IMR-90 (cell line): ENCODE measurements around the gene C2orf92. TPM values are rescaled to one million over a fixed set of nuclear protein-coding genes. Genes with fewer than 3 reads are reported as not detected.

Source experiments
- ATAC-seq: fragments of 200-7000 bp; cut with Tn5 transposase; 2 replicates; pipeline ENCODE4 v1.9.1; 2020; ENCODE audit warnings: low read depth, mild to moderate bottlenecking, moderate library complexity
- BruUV-seq: library from RNA; stranded (reverse); fragments of 400-500 nt; replicated peaks from 2 replicates; lab custom pipeline; 2021; lab: Mats Ljungman, UMichigan
- CTCF ChIA-PET: fragments of 300-600 bp; formaldehyde crosslinking; extraction: SDS; loops from one replicate; lab custom pipeline; 2021; ENCODE audit warnings: antibody characterized with exemption; lab: Yijun Ruan, JAX
- POLR2A ChIA-PET: fragments of 300-600 bp; sonication (Branson Sonifier 250); formaldehyde crosslinking; loops from one replicate; lab custom pipeline; 2022; ENCODE audit warnings: antibody characterized with exemption; ENCODE audit not compliant: unreplicated experiment; lab: Charles Lee
- DNase-seq: peaks from one replicate; pipeline ENCODE4 v3.0.0; 2013
- H2AFZ ChIP-seq: replicated peaks from 2 replicates; pipeline ENCODE3; 2013; ENCODE audit warnings: low read length, mild to moderate bottlenecking; ENCODE audit not compliant: poor library complexity
- H2AK5ac ChIP-seq: 2 replicates; pipeline ENCODE4 v1.6.1; 2013; ENCODE audit warnings: low read depth, low read length, inconsistent platforms
- H2AK9ac ChIP-seq: replicated peaks from 2 replicates; pipeline ENCODE3; 2013; ENCODE audit warnings: mild to moderate bottlenecking, low read depth, low read length, moderate library complexity; ENCODE audit not compliant: poor library complexity
- H2BK120ac ChIP-seq: 2 replicates; pipeline ENCODE4 v1.6.1; 2013; ENCODE audit warnings: low read depth, low read length, inconsistent platforms
- H2BK15ac ChIP-seq: 3 replicates; pipeline ENCODE4 v1.6.1; 2013; ENCODE audit warnings: low read depth, low read length, inconsistent platforms
- H2BK20ac ChIP-seq: 2 replicates; pipeline ENCODE4 v1.6.1; 2013; ENCODE audit warnings: low read depth, mild to moderate bottlenecking, inconsistent platforms, low read length, moderate library complexity
- H2BK5ac ChIP-seq: 2 replicates; pipeline ENCODE4 v1.6.1; 2013; ENCODE audit warnings: mild to moderate bottlenecking, low read depth, low read length, inconsistent platforms; ENCODE audit not compliant: poor library complexity, severe bottlenecking
- H3K14ac ChIP-seq: replicated peaks from 2 replicates; pipeline ENCODE4 v1.6.1; 2013; ENCODE audit warnings: low read depth, low read length, inconsistent platforms
- H3K18ac ChIP-seq: 2 replicates; pipeline ENCODE4 v1.6.1; 2013; ENCODE audit warnings: low read depth, low read length, control low read depth
- H3K23ac ChIP-seq: 2 replicates; pipeline ENCODE4 v1.6.1; 2013; ENCODE audit warnings: low read depth, low read length, inconsistent platforms
- H3K27ac ChIP-seq: 2 replicates; pipeline ENCODE4 v1.5.1; 2013; ENCODE audit warnings: mild to moderate bottlenecking, control low read depth, low read length; ENCODE audit not compliant: insufficient read depth
- H3K27me3 ChIP-seq: 2 replicates; pipeline ENCODE4 v1.6.1; 2013; ENCODE audit warnings: low read length; ENCODE audit not compliant: control insufficient read depth, insufficient read depth
- H3K36me3 ChIP-seq: 2 replicates; pipeline ENCODE4 v1.6.1; 2013; ENCODE audit warnings: low read length, mixed read lengths; ENCODE audit not compliant: control insufficient read depth, insufficient read depth
- H3K4ac ChIP-seq: 2 replicates; pipeline ENCODE4 v1.6.1; 2013; ENCODE audit warnings: low read depth, low read length, inconsistent platforms
- H3K4me1 ChIP-seq: 2 replicates; pipeline ENCODE4 v1.6.1; 2013; ENCODE audit warnings: low read length, mixed read lengths; ENCODE audit not compliant: control insufficient read depth, insufficient read depth
- H3K4me2 ChIP-seq: 2 replicates; pipeline ENCODE4 v1.6.1; 2013; ENCODE audit warnings: low read depth, mild to moderate bottlenecking, control low read depth, low read length, moderate library complexity
- H3K4me3 ChIP-seq: 2 replicates; pipeline ENCODE4 v1.5.1; 2013; ENCODE audit warnings: low read depth, mild to moderate bottlenecking, control low read depth, low read length, moderate library complexity; ENCODE audit not compliant: insufficient read depth
- H3K56ac ChIP-seq: 2 replicates; pipeline ENCODE4 v1.6.1; 2013; ENCODE audit warnings: low read length, inconsistent platforms; ENCODE audit not compliant: insufficient read depth; ENCODE audit errors: extremely low read depth
- H3K79me1 ChIP-seq, 2 experiments: 2 replicates each; pipeline ENCODE4 v1.6.1; 2013; ENCODE audit warnings: low read length in 2 of 2, inconsistent platforms in 1 of 2, low read depth in 1 of 2
- H3K9ac ChIP-seq: 2 replicates; pipeline ENCODE4 v1.6.1; 2013; ENCODE audit warnings: low read depth, low read length, control low read depth
- H3K9me1 ChIP-seq: 2 replicates; pipeline ENCODE4 v1.6.1; 2013; ENCODE audit warnings: low read length, inconsistent platforms; ENCODE audit not compliant: insufficient read depth
- H3K9me3 ChIP-seq: 2 replicates; pipeline ENCODE4 v1.6.1; 2013; ENCODE audit warnings: low read length; ENCODE audit not compliant: control insufficient read depth, insufficient read depth
- H4K20me1 ChIP-seq: 2 replicates; pipeline ENCODE4 v1.6.1; 2013; ENCODE audit warnings: low read length, inconsistent platforms; ENCODE audit not compliant: insufficient read depth
- H4K5ac ChIP-seq: 2 replicates; pipeline ENCODE4 v1.6.1; 2013; ENCODE audit warnings: mild to moderate bottlenecking, low read depth, low read length, control low read depth
- H4K8ac ChIP-seq, 2 experiments: 2 replicates each; pipeline ENCODE4 v1.6.1; 2013; ENCODE audit warnings: low read depth in 2 of 2, low read length in 2 of 2, control low read depth in 1 of 2, inconsistent platforms in 1 of 2
- H4K91ac ChIP-seq: 2 replicates; pipeline ENCODE4 v1.6.1; 2013; ENCODE audit warnings: low read depth, low read length, inconsistent platforms; ENCODE audit not compliant: insufficient read depth
- ELK1 ChIP-seq: fragments of 150-350 bp; IDR thresholded peaks from 2 replicates; pipeline ENCODE4 v1.6.1; 2016; ENCODE audit warnings: low read depth, mild to moderate bottlenecking, low read length, moderate library complexity, borderline replicate concordance
- FOS ChIP-seq: fragments of 150-350 bp; IDR thresholded peaks from 2 replicates; pipeline ENCODE4 v1.6.1; 2016; ENCODE audit warnings: low read depth, low read length
- MXI1 ChIP-seq: IDR thresholded peaks from 2 replicates; pipeline ENCODE4 v1.6.1; 2012; ENCODE audit warnings: low read depth, mild to moderate bottlenecking, low read length, moderate library complexity, borderline replicate concordance
- NFE2L2 ChIP-seq: fragments of 150-350 bp; IDR thresholded peaks from 2 replicates; pipeline ENCODE4 v1.6.1; 2016; ENCODE audit warnings: low read depth, mild to moderate bottlenecking, low read length
- POLR2A ChIP-seq: IDR thresholded peaks from 2 replicates; pipeline ENCODE4 v1.6.1; 2012; ENCODE audit warnings: mild to moderate bottlenecking, low read depth, low read length
- RAD21 ChIP-seq: IDR thresholded peaks from 2 replicates; pipeline ENCODE4 v1.6.1; 2012; ENCODE audit warnings: low read length, improper control_type of control experiment
- RFX5 ChIP-seq: IDR thresholded peaks from 2 replicates; pipeline ENCODE4 v1.8.0; 2012; ENCODE audit warnings: low read depth, mild to moderate bottlenecking, low read length, moderate library complexity
- SMC3 ChIP-seq: fragments of 150-350 bp; IDR thresholded peaks from 2 replicates; pipeline ENCODE4 v1.6.1; 2016; ENCODE audit warnings: low read depth, mild to moderate bottlenecking, antibody characterized with exemption, low read length, moderate library complexity
- WGBS, 2 experiments: methylation state at CpG; one replicate each; pipeline versions ENCODE4 v1.1.5 to v1.1.7; 2013; ENCODE audit warnings: missing lambda C conversion rate in 2 of 2; ENCODE audit not compliant: insufficient read length in 1 of 2; ENCODE audit errors: extremely low coverage in 2 of 2; 5-methylcytosine and 5-hydroxymethylcytosine counted together
- dilution Hi-C: fragments of 300-500 bp; cut with HindIII; formaldehyde crosslinking; loops from one replicate; pipeline ENCODE4 v1.14.3; 2018; ENCODE audit warnings: low sequenced_read_pairs; ENCODE audit not compliant: unreplicated experiment
- in situ Hi-C: fragments of 300-500 bp; cut with MboI; formaldehyde crosslinking; loops from 3 replicates; pipeline ENCODE4 v1.14.3; 2019; ENCODE audit warnings: low sequenced_read_pairs, inconsistent platforms, mixed read lengths
- intact Hi-C: fragments of 100-400 bp; cut with micrococcal nuclease; formaldehyde crosslinking; loops from 2 replicates; pipeline ENCODE4 v1.10.0; 2022
- polyA plus RNA-seq, 3 experiments: library from polyadenylated mRNA; depleted of rRNA; stranded (reverse); fragments of >200 nt; gene quantifications; 2 replicates each; pipeline ENCODE4 v1.2.3, GENCODE V29; 2012; ENCODE audit warnings: low replicate concordance in 1 of 3
- total RNA-seq: library from RNA; depleted of rRNA; stranded (reverse); fragments of >200 nt; gene quantifications from 2 replicates; pipeline ENCODE4 v1.2.3, GENCODE V29; 2012
- TF ChIP-seq, protein P1 (sequence below): conservative IDR thresholded peaks from 2 replicates; pipeline ENCODE4 v1.5.1; 2012; ENCODE audit warnings: mild to moderate bottlenecking, low read depth, low read length, improper control_type of control experiment

The C2orf92 gene
- total and polyA plus RNA-seq, 2 of the 4 experiments (the other 2 are of a cell fraction) = 0.90 to 2.5 TPM

- 83% methylated on average over 1 of the region's 14 CpGs; no CpG with 5 or more reads in 1 of the 2 experiments for WGBS, 2 experiments
Observed at GRCh38 chr2:97697252-97698235, 28.0 kb downstream of the C2orf92 start.

More at GRCh38 chr2:97697252-97698235, 28.0 kb downstream of the C2orf92 start:
- H4K5ac ChIP-seq = no peak overlapping the region
- no peak overlapping the region for H4K8ac ChIP-seq
- TF ChIP-seq RFX5 (no peak), ELK1 (no peak), SMC3 (peak; percentile 100), MXI1 (peak; percentile 56; the same call in 1 of the 2 replicates), RAD21 (peak; percentile 99), NFE2L2 (no peak), FOS (no peak), POLR2A (peak; percentile 41; the same call in 1 of the 2 replicates)
- TF ChIP-seq, protein P1, sequence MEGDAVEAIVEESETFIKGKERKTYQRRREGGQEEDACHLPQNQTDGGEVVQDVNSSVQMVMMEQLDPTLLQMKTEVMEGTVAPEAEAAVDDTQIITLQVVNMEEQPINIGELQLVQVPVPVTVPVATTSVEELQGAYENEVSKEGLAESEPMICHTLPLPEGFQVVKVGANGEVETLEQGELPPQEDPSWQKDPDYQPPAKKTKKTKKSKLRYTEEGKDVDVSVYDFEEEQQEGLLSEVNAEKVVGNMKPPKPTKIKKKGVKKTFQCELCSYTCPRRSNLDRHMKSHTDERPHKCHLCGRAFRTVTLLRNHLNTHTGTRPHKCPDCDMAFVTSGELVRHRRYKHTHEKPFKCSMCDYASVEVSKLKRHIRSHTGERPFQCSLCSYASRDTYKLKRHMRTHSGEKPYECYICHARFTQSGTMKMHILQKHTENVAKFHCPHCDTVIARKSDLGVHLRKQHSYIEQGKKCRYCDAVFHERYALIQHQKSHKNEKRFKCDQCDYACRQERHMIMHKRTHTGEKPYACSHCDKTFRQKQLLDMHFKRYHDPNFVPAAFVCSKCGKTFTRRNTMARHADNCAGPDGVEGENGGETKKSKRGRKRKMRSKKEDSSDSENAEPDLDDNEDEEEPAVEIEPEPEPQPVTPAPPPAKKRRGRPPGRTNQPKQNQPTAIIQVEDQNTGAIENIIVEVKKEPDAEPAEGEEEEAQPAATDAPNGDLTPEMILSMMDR = peak; percentile 99
- no peak overlapping the region for H2BK20ac ChIP-seq
- intact Hi-C loops = loop anchor here (1.0 kb wide), 2 partner anchors 33 to 107 kb away; partner anchors contain the start of gene ACTR1B
- no peak overlapping the region; the same call in 1 of the 2 replicates for H3K4me3 ChIP-seq
- in situ Hi-C loops = loop anchor here (10.0 kb wide), 1 partner anchor 103 kb away; no protein-coding TSS in a partner anchor
- H3K27me3 ChIP-seq = no peaks in the 10 kb centered on the region; the same call in none of the 2 replicates
- no peak overlapping the region for H2AK9ac ChIP-seq
- POLR2A ChIA-PET = no interaction called here
- H3K79me1 ChIP-seq = no peaks in the 10 kb centered on the region
- no peaks in the 10 kb centered on the region for H3K4me1 ChIP-seq
- no peak overlapping the region for H2BK5ac ChIP-seq
- H2BK15ac ChIP-seq = no peak overlapping the region
- ATAC-seq (peak; percentile 88), DNase-seq (peak; percentile 69)
- no TSS peak for BruUV-seq
- CTCF ChIA-PET = interaction anchor here (0.6 to 5.3 kb wide), 3 partner anchors 33 to 711 kb away, joined by 5 to 47 read pairs (median 6); partner anchors contain the start of gene ANKRD36B
- no peak overlapping the region for H3K23ac ChIP-seq
- dilution Hi-C loops = no loop called here
- H4K91ac ChIP-seq = no peak overlapping the region
- no peak overlapping the region for H2AK5ac ChIP-seq
- H3K14ac ChIP-seq = no peak overlapping the region
- no peaks in the 10 kb centered on the region for H3K9me1 ChIP-seq
- no peak overlapping the region for H3K4ac ChIP-seq
- no peak overlapping the region for H3K27ac ChIP-seq
- peak overlapping the region; percentile 53; the same call in 1 of the 2 replicates for H3K4me2 ChIP-seq
- H2BK120ac ChIP-seq = no peak overlapping the region
- no peak overlapping the region for H2AFZ ChIP-seq
- no peak overlapping the region for H3K9ac ChIP-seq
- no peak overlapping the region for H3K56ac ChIP-seq
- H3K18ac ChIP-seq = no peak overlapping the region
- H4K20me1 ChIP-seq = no peaks in the 10 kb centered on the region
- H3K36me3 ChIP-seq = no peaks in the 10 kb centered on the region
- no peaks in the 10 kb centered on the region for H3K9me3 ChIP-seq
